Cortex of kidney (tissue), 1 donor: ENCODE measurements around the gene KCNK18.
"Not testable (repeated sequence)": the region's sequence is repeated elsewhere in the genome, so short reads cannot be mapped to it uniquely, and the experiment has no call there.

Source experiments
- DNase-seq: peaks from one replicate; lab custom pipeline; 2025; lab: John Stamatoyannopoulos, UW

The KCNK18 gene

DNA sequence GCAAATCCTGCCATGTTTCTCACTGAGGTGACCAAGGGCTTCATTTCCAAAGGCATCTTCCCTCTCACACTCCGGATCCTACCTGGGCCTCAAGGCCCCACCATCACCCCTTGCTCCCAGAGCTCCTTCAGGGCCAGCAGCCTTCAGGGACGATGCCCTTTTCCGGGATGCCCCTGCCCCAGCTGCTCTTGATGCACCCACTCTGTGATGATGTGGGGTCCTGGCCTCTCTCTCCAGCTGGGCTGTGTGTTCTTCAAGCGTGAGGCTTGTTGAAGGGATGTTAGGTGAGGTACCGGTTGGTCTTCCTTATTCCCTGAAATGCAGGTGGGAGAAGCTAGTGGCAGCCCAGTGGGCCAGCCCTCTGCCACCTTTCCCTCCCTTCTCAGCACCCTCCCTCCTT, 25.3 kb downstream of the KCNK18 start:
- no peak for DNase-seq

- DNase-seq = no peak
Observed at GRCh38 chr10:117222976-117223692, 25.8 kb downstream of the KCNK18 start.

DNA sequence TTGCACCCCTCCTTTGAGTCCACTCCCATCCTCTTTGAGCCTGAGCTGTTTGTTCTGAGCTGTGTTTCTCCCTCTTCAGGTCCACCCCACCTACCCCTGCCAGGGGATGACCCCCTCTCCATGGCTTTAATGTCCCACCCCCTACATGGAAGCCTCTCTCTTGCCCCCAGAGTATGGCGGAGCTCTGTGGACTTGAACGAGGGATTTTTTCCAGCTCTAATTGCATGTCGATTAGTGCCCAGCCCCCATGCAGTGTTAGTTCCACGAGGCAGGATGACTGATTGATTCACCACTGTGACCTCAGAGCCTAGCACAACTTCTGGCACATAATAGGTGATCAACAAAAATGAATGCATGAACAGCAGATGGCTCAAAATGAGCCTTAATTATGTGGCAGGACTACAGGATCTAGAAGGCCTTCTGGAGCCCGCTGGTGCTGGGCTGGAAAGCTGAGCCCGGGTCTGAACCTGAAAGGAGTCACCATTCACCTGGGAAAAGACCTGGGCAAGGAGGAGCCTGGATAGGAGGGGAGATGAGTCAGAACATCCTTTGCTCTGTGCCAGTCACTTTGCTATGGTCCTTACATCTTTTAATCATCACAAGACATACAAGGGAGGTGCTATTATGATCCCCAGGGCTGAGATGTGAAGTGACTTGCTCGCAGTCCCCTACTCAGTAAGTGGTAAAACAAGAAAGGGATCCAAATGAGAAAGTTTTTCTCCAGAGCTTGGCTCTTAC, 26.6 kb downstream of the KCNK18 start:
- DNase-seq = no peak

DNA sequence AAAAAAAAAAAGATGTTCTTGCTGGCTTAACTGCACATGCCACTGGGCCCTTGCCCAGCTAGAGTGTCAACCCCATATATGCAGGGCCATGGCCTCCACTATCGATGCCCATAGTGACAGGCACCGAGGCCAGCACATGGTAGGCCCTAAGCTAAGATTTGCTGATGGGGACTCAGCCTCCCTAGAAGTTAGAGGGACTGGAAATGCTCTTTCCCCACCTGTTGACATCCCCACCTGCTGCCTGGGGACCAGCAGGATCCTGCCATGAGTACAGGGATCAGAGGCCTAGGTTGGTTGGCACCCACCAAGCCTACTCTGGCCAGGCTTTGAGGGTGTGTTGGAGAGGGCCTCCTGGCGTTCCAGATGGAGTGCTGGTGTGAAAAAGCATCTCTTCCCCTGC, 27.6 kb downstream of the KCNK18 start:
- no peak for DNase-seq

- no peak for DNase-seq
Observed at GRCh38 chr10:117226813-117227451, 29.6 kb downstream of the KCNK18 start.

DNA sequence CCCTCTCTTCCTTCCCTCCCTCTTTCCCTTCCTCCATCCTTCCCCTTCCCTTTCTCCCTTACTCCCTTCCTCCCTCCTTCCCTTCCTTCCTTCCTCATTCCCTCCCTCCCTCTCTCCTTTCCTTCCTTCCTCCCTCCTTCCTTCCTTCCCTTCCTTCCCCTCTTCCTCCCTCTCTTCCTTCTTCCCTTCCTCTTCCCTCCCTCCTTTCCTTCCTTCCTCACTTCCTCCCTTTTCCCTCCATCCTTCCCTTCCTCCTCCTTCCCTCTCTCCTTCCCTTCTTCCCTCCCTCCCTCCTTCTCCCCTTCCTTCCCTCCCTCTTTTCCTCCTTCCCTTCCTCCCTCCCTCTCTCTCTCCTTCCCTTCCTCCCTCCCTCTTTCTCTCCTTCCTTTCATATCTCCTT, 30.9 kb downstream of the KCNK18 start:
- no peak for DNase-seq

- DNase-seq = not testable (repeated sequence)
Observed at GRCh38 chr10:117230107-117230506, 32.8 kb downstream of the KCNK18 start.

DNA sequence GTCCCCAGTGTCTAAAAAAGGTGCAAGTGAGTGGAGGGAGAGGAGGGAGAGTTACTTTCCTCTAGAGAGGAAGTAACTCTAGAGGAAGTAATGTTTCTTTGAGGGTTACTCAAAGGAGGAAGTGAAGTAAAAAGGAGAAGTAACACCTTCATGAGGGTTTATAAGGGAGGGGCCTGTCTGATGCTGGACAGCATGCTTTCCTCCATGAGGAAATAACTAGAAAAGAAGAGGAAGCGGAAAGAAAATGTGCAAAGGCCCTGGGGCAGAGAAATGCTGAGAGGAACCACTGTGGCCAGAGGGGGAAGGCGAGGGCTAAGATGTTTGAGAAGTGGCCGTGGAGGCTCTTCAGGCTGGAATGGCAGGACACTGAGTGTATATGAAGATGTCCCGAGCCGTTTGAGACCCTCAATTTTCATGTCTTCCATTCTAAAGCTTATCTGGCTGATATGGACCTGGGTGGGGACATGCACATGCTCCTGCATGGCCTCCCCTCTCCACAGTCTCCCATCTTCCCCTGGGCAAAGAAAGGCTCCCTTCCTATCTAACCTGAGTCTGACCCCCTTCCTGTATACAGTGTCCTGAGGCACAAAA, 40.2 kb downstream of the KCNK18 start:
- no peak for DNase-seq

GRCh38 chr10:117239051-117239450, 41.8 kb downstream of the KCNK18 start:
- DNase-seq = no peak

GRCh38 chr10:117239721-117240620, 42.7 kb downstream of the KCNK18 start:
- no peak for DNase-seq

- DNase-seq = no peak
Observed at GRCh38 chr10:117240621-117241529, 43.6 kb downstream of the KCNK18 start, which contains the start of gene SLC18A2. Gene SLC18A2 (plus strand): TSS chr10:117241114. CDS start chr10:117241694, 580 bp downstream.

DNA sequence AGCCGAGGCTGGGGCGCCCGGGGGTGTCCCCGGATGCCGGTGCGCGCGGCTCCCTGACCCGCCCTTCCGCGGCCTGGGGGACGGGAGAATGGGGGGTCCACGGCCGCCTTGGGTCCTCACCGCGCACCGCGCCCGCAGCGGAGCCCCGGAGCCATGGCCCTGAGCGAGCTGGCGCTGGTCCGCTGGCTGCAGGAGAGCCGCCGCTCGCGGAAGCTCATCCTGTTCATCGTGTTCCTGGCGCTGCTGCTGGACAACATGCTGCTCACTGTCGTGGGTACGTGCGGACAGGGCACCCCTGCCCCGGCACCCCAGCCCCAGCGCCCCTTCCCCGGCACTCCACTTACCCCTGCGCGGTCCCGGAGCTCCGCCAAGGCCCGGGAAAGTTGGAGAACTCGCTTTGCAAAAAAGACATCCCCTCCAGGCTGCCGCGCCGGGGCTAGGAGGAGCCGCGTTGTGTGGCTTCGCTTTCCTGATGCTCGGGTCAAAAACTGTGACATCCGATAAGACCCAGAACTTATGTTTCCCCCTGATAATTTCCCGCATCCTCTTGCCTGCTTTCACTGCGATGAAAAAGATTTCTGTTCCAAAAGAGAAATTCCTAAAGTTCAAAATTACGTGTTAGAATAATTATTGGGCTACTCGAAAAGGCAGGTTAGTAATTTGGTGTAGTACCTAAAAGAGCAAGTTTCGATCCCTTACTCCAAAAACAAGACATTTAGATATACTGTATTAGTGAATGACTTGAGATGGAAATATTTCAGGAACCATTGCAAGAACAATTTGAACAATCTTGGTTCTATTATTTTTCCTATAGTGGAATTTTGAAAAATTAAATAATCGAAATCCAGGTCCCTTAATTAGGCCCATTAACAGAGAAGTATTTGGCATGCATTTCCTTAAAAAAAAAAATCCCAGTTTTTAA, 44.5 kb downstream of the KCNK18 start:
- DNase-seq = no peak

DNA sequence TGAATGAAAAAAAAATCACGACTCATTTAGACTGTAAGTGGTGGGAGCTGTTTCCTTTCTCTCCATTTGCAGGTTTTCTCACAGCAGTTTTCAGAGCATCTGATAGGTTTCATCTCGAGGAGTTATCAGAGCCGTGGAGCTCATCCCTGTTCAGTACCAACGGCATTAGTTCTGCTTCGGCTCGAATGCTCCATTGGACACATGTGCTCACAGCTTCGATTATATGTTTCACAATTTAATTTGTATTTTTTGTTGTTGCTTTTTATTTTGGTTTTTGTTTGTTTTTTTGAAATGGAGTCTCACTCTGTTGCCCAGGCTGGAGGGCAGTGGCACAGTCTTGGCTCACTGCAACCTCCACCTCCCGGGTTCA, 45.2 kb downstream of the KCNK18 start:
- no peak for DNase-seq

GRCh38 chr10:117246997-117247671, 49.8 kb downstream of the KCNK18 start:
- no peak for DNase-seq

- no peak for DNase-seq
Observed at GRCh38 chr10:117248750-117249465, 51.6 kb downstream of the KCNK18 start.

DNA sequence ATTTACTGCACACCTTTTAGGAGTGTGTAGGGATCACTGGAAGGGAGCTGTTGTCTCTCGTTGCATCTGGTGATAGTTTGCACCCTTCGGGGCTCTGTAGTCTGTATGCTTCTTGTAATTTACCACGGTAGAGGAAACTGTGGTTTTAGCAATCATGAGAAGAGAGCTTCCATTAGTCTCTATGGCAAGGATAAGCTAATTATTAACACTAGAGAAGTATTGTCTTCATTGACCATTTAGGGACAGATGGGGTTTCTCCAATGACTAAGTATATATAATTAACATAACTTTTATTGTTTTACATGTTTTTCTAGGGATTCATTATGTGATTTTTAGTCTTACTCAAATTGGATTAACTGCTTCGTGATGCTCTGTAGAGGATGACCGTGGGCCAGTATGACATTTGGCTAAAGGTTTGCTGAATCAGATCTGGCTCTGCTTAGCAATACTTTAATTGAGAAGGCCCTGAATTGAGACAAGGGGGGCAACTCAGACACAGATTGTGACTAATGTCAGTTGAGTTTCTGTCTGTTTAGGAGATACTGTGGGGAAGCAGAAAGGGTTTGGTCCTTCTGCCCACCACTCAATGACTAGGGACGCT, 52.3 kb downstream of the KCNK18 start:
- no peak for DNase-seq

GRCh38 chr10:117250411-117250810, 53.1 kb downstream of the KCNK18 start:
- no peak for DNase-seq

DNA sequence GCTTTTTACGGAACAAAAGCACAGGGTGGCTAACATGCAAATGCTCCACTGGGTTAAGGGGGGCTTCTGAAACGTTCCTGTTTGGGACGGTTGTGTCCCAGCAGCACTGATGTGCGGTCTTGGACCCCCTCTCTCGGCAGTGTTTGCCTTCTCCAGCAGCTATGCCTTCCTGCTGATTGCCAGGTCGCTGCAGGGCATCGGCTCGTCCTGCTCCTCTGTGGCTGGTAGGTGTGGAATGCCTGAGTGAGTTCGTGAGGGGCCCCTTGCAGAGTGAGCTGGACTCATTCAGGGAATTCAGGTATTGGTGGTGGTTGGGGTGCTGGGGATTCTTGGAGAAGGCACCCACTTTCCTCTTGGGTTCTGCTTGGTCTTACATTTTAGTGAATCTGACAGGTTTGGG, 56.6 kb downstream of the KCNK18 start:
- no peak for DNase-seq
